GM12891 (cell line): ENCODE measurements around the gene STAT3. TPM values are rescaled to one million over a fixed set of nuclear protein-coding genes. Genes with fewer than 3 reads are reported as not detected.
A peak's percentile ranks its signal among the peaks of the same experiment; 100 is the strongest.

Experiments used
- DNase-seq: peaks from one replicate; pipeline ENCODE4 v3.0.0; 2011; ENCODE audit warnings: low spot score; ENCODE audit not compliant: insufficient read length
- FAIRE-seq: peaks from 2 replicates; lab custom pipeline; 2011; peaks lifted over from hg19 to GRCh38; lab: Jason Lieb, UNC
- PAX5 ChIP-seq: IDR thresholded peaks from 2 replicates; pipeline ENCODE4 v1.6.1; 2011; ENCODE audit warnings: low read length, moderate library complexity, mild to moderate bottlenecking; ENCODE audit not compliant: insufficient read depth, severe bottlenecking
- POLR2A ChIP-seq: IDR thresholded peaks from 2 replicates; pipeline ENCODE4 v1.6.1; 2011; ENCODE audit warnings: low read depth, low read length, control low read depth
- POLR2AphosphoS5 ChIP-seq: IDR thresholded peaks from 2 replicates; pipeline ENCODE4 v1.6.1; 2011; ENCODE audit warnings: low read depth, low read length, control low read depth
- POU2F2 ChIP-seq: IDR thresholded peaks from 2 replicates; pipeline ENCODE4 v1.6.1; 2011; ENCODE audit warnings: low read depth, mild to moderate bottlenecking, control low read depth, low read length, moderate library complexity
- SPI1 ChIP-seq: IDR thresholded peaks from 2 replicates; pipeline ENCODE4 v1.6.1; 2011; ENCODE audit warnings: low read depth, low read length, control low read depth
- TAF1 ChIP-seq: IDR thresholded peaks from 2 replicates; pipeline ENCODE4 v1.6.1; 2011; ENCODE audit warnings: low read depth, low read length, control low read depth
- polyA plus RNA-seq: library from polyadenylated mRNA; unstranded; fragments of >200 nt; gene quantifications from one replicate; pipeline ENCODE4 v1.2.1, GENCODE V29; 2012; ENCODE audit warnings: low read depth, missing spikeins, inconsistent platforms; ENCODE audit not compliant: missing spikeins

Gene STAT3
- 47.8 TPM for polyA plus RNA-seq

DNA sequence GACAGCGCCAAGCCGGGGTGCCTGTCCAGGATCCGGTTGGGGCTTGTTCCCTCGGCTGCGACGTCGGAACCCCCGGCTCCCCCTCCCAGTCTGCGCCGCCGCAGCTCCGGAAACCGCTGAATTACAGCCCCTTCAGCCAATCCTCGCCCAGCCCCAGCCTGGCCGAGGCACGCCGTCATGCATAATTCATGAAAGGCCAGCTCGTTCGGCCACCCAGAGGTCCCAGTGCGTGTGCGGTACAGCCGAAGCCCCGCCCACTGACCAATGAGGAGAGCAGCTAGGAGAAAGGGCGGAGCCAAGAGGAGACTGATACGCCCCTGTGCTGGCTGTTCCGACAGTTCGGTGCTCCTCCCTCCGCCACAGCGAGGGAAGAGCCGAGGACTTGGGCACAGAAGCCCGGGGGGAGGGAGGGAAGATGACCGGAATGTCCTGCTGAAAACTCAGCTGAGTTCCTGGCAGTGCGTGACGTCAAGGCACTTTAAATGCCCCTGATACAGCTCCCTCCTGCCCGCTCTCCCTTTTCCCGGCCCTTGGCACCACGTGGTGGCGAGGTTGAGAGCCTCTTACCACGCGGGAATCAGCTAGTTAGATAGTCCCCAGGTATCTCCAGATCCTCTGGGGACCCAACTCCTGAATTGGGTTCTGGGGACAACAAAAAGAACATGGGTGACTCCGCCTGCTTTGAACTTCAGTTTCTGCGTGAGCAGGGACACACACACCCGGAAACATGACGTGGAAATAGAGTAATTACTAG, at the start of gene STAT3:
Gene STAT3 (minus strand): TSS at position 62 of the 754 bp plus-strand sequence. CDS start 39,926 bp downstream, outside the sequence.
- FAIRE-seq, result peak; percentile 93

DNA sequence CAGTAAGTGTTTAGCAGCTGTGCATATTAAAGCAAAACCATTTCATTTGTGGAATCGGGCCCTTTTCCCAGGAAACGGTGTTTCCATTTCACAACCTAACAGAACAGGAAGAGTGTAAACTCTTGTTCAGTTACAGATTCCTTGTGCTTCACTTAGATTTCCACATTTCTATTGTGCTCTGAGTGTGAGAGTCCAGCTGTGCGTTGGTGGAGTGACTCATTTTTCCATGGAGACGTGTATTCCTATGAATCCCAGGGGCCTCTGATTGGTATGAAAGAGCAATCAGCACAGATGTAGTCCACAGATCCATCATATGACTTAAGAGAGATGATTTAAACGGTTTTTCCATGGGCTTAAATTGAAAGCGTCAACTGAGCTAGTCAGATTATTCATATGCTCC, 48.1 kb upstream of the STAT3 start:
- TF ChIP-seq POLR2AphosphoS5, result no peak
- no peak for TF ChIP-seq TAF1
- TF ChIP-seq SPI1, result no peak
- TF ChIP-seq POLR2A, result no peak
- no peak for TF ChIP-seq POU2F2
- TF ChIP-seq PAX5, result no peak
- FAIRE-seq (no peak), DNase-seq (no peak)

More for the DNA sequence above, at the start of gene STAT3:
- TF ChIP-seq TAF1 (no peak; the same call in none of the 2 replicates), POU2F2 (peak; percentile 100), POLR2A (0 out of 2 replicates have a peak, but pooled peaks have one; percentile 29), SPI1 (no peak), PAX5 (no peak), POLR2AphosphoS5 (no peak; the same call in 1 of the 2 replicates)
- DNase-seq, result peak; percentile 94

DNA sequence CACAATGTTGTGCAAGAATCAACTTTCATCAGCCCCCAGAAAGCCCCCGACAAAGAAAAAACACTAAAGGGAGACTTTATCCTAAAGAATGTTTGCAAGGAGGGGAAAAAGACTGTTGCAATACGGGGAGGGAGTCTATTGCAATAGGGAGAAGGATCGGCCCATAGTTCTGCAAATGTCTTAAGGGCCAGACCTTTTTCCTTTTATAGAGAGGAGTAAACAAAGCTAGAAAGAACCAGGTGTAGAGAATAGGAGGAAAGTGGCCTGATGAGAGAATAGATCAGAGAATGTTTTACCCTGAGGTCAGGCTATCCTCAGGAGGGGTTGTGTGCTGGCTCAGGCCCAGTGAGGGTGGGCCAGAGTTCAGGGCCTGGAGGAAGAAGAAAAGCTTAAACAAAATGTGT, 43.5 kb upstream of the STAT3 start:
- FAIRE-seq, result no peak
- no peak for TF ChIP-seq POU2F2
- TF ChIP-seq SPI1, result no peak
- no peak for TF ChIP-seq POLR2AphosphoS5
- TF ChIP-seq PAX5, result no peak
- TF ChIP-seq POLR2A, result no peak
- TF ChIP-seq TAF1, result no peak
- no peak for DNase-seq

DNA sequence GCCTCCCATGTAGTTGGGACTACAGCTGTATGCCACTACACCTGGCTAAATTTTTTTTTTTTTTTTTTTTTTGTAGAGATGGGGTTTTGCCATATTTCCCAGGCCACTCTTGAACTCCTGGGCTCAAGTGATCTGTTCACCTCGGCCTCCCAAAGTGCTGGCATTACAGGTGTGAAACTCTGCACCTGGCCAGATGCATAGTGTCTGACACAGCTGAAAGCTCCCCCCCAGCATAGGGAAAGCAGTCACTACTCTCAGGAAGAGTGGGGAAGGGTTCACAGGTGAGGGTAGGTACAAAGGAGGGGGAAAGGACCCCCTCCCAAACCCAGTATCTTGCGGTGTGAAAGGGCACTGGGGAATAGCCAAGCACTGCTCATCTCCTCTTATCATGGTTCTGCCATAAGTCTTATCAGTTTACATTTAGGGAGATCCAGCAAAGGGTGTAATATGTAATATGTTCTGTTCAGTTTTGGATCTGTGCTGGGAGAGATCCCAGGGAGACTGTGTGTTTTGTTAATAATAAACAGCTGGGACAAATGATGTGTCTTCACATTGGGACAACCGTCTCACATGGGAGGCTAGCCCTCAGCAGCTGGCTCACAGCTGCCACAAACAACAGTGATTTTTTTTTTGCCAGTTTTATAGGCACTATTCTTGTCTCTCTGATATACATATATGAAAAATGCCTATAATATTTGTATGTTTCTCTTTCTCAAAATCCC, 41.6 kb upstream of the STAT3 start:
- no peak for TF ChIP-seq TAF1
- no peak for TF ChIP-seq POLR2A
- TF ChIP-seq SPI1, result no peak
- TF ChIP-seq POLR2AphosphoS5, result no peak
- no peak for TF ChIP-seq PAX5
- TF ChIP-seq POU2F2, result no peak
- DNase-seq, result no peak
- FAIRE-seq, result no peak

GRCh38 chr17:42428141-42428944, 40.1 kb upstream of the STAT3 start:
- FAIRE-seq (peak; percentile 66), DNase-seq (no peak)
- TF ChIP-seq POLR2AphosphoS5 (no peak), POU2F2 (no peak), SPI1 (no peak), TAF1 (no peak), POLR2A (no peak), PAX5 (no peak)

- no peak for FAIRE-seq
- TF ChIP-seq POLR2AphosphoS5 (no peak), POU2F2 (no peak), POLR2A (no peak), PAX5 (no peak), TAF1 (no peak), SPI1 (no peak)
- DNase-seq, result no peak
These were observed 36.9 kb upstream of the STAT3 start for GRCh38 chr17:42424991-42425610.

- no peak for DNase-seq
- no peak for FAIRE-seq
- TF ChIP-seq TAF1 (no peak), POLR2AphosphoS5 (no peak), POLR2A (no peak), POU2F2 (no peak), PAX5 (no peak), SPI1 (no peak)
These were observed 35.5 kb upstream of the STAT3 start for GRCh38 chr17:42423766-42424165.

GRCh38 chr17:42422958-42423712, 34.9 kb upstream of the STAT3 start, which contains the start of gene CAVIN1:
TSS of gene CAVIN1 (minus strand) at chr17:42423256. CDS start at chr17:42423097, 159 bp downstream.
- TF ChIP-seq POLR2A, result no peak
- TF ChIP-seq SPI1, result no peak
- no peak for TF ChIP-seq TAF1
- TF ChIP-seq POLR2AphosphoS5, result no peak
- no peak for TF ChIP-seq PAX5
- TF ChIP-seq POU2F2, result no peak
- DNase-seq (peak; percentile 57), FAIRE-seq (no peak)
